GM15510 (cell line): ENCODE data around the gene C19orf81.

Experiments
- POLR2A ChIP-seq: IDR thresholded peaks from 3 replicates; pipeline ENCODE4 v1.6.1; 2011; ENCODE audit warnings: borderline replicate concordance; ENCODE audit not compliant: insufficient read length; ENCODE audit errors: extremely low read depth

Gene C19orf81

DNA sequence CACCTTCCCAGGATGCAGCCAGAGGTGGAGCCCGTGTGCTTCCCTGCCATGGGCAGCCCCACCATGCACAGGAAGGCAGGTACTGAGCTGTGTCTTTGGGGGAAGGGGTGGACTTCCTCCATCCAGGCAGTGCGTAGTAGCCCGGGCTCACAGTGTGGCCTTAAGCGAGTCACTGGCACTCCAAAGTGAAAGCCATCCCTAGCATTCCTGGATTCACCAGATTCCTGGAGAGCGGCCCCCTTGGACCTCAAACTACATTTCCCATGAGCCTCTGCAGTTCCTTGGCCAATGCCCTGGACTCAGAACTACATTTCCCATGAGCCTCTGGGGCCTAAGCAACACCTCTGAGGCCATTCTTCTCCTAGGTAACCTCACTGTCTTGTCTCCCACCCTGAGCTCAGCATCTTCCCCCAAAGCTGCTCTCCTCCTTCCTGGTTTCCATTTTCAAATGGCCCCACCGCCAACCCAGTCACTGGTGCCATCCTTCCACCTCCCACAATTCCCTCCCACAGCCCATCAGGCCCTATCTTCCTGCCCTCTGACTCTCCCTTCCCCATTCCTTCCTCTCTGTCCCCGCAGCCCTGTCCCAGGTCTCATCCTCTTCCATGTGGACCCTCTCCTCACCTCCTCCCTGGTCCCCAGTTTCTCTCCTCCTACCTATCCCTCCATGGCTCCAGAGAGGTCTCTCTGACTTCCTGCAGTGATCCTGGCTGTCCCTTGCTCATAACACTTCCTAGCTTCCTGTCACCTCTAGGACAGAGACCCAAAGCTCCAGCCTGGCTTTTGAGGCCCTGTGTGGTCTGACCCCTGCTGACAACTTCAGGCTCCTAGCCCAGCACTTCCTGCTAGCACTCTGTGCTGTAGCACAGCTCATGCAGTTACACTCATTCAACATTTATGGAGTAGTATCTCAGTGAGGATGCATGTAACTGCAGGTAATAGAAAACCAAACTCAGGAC lies at the start of gene C19orf81:
C19orf81 (plus strand) TSS at position 13 of the 959 bp plus-strand sequence; CDS start at position 13, 0 bp downstream.
- TF ChIP-seq POLR2A = no peak

DNA sequence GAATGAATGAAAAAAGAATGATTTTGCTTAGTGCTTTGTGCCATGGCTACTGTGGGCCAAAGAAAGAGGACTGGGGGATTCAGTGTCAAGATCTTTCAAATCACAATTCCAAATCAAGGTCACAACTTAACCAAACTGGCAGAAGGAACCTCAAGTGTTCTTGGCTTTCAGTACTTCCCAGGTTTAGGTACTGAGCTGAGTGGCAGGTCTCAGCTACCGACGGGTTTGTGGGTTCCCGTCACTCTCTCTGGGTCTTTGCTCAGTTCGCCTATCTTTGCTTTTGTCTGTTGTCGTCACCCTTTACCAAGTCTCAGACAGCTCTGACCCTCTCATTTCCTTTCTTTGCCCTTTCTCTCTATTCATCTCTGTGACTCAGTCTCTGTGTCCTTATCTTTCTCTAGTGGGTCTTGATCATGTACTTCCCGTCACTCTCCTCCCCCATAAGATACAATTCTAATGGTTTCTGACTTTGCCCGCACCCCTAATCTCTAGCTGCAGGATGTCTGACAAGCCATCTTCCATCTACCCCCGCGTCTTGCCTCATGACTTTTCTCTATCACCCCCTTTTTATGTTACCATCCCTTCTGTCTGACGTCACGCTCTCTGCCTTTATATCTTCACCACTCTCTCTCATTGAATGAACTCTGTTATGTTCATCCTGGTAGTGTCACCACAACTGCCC lies 47.7 kb upstream of the C19orf81 start:
- no peak for TF ChIP-seq POLR2A

DNA sequence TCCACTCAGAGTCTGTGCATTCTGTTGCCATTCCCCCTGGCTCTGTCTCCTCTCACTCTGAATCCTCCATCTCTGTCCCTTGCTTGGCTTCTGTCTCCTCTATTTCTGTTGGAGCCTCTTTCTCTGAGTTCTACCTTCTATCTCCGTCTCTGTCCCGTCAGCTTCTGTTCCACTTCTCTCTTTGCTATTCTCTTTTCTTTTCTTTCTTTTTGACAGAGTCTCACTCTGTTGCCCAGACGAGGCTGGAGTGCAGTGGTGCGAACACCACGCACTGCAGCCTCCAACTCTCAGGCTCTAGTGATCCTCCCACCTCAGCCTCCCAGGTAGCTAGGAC lies 47.2 kb upstream of the C19orf81 start:
- no peak for TF ChIP-seq POLR2A

DNA sequence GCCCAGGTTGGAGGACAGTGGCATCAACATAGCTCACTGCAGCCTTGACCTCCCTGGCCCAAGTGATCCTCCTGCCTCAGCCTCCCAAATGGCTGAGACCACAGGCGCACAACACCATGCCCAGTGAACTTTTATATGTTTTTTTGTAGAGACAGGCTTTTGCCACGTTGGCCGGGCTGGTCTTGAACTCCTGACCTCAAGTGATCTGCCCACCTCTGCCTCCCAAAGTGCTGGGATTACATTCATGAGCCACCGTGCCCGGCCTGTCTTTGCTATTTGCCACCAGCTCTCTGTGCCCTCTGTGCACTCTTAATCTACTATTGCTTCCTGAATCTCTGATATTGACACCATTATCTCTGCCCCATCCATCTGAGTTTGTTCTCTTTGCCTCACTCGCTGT lies 46.7 kb upstream of the C19orf81 start:
- TF ChIP-seq POLR2A = no peak

DNA sequence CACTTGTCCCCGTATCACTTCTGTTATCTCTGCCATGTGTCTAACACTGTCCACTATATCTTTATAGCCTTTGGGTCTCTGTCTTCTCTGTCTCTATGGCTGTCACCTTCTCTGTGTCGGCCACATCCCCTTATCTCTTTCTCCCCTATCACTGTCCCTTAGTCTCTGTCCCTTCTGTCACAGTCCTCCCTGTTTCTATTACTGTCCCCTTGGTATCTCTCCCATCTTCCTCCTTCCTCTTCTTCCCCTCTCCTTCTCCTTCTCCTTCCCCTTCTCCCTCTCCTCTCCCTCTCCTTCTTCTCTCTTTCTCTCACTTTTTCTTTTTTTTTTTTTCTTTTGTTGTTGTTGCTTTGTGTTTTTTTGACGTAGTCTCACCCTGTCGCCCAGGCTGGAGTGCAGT lies 46.3 kb upstream of the C19orf81 start:
- TF ChIP-seq POLR2A = no peak

DNA sequence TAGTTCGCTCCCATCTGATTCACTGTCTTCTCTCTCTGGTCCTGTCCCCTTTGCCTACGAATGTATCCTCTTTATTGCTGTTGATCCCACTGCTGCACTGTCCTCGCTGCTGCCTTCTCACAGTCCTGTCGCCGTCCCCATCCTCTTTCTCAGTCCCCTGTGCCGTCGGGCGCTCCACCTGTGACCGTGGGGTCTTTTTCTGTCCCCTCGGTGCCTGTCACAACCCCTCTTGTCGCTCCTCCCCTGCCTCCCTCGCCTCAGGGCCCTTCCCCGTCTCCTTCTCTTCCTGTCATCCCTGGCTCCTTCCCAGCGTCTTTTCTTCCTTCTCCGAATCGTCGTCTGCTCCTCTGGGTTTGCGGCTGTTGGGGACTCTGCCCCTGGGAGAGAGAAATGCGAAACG lies 41.9 kb upstream of the C19orf81 start:
- no peak for TF ChIP-seq POLR2A

DNA sequence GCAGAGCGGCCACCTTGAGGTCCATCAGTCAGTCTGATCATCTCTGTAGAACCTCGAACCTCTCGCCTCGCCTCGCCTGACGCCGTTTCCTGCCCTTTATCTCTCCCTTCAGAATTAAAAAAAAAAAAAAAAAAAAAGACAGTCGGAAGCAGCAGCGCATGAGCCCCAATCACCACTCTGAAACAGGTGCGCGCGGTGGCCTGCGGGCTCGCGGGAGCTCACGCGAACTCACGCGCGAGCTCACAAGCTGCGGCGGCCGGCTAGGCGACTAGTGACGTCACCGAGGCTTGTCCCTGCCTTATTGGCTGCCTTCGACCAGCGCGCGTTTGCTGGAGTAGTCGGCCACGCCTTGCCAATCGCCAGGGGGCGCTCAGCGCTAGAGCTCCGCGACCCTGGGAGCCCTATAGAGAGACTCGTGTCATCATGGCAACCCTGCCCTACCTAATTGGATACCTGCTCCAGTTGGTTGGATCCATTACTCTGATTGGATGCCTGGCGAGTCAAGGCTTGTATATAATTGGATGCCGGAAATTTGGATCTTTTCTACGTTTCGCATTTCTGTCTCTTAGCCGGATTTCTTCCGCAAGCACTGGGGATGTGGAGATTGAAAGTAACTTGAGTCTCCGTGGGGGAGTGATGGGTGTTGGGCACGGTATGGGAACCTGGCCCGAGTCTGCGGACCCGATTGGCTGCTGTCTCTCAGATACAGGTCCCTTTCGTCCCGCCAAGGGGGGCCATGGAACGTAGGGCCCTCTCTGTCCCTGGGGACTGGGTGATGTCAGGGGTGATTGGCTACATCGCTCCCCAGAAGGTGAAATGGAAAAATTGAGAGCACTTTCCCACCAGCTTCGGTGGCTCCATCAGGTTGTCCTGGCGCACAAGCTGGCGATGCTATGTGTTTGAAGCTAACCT lies 41.1 kb upstream of the C19orf81 start:
- TF ChIP-seq POLR2A = no peak

DNA sequence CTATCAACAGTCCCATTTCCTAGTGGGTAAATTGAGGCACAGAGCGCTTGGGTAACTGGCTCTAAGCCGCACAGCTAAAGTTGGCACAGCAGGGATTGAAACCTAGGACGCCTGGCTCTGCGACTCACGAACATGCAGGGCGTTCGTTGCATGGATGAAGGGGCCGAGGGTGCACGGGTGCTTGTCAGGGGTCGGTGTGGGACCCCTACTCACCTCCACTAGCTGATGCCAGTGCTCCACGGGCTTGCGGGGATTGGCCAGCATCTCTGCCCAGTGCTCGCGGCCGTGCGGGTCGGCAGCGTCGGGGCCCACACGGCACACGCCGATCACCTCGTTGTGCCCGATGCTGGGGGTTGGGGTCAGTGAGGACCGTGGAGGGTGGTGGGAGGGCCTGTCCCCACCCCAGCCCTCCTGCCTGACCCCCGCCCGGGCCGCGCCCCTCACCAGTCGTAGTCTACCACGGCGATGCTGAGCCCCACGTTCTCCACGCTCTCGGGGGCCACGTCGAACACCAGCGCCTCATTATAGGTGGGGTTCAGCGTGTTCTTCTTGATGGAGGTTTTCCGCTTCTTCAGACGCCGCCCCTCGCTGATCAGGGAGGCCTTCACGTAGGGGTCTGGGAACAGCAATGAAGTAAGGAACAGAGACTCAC lies 24.2 kb upstream of the C19orf81 start:
- no peak for TF ChIP-seq POLR2A

DNA sequence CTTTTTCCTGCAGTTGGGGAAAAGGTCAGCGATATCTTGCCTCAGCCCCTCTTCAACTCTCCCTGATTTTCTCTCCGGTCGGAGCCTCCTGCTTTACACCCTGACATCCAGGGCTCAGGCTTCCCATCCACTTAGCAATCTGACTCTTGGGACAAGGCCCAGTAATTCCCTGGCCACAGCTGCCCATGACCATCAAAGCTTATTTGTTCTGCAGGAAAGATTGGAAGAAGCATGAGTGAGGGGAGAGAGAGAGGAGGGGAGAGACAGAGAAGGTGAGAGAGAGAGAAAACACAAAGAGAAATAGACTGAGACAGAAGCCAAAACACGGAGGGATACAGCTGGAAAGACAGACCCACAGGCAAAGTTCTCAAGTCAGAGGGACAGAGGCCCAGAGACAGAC lies 23.2 kb upstream of the C19orf81 start:
- no peak for TF ChIP-seq POLR2A

DNA sequence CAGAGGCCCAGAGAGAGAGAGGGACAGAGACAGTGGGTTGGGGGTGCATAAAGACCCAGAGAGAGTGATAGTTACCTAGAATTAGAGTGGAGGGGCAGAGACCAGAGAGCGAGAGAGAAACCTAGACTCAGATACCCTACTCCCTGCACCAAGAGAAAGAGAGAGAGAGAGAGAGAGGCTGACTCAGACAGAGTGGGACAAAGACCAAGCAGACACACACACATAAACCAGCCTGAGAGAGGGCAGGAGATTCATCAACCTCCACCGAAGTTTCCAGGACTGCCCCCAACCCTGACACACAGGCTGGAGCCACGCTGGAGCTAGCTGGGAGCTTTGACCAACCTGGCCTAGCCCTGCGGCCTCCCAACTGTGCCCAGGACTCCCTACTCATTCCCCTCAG lies 22.4 kb upstream of the C19orf81 start:
- no peak for TF ChIP-seq POLR2A

DNA sequence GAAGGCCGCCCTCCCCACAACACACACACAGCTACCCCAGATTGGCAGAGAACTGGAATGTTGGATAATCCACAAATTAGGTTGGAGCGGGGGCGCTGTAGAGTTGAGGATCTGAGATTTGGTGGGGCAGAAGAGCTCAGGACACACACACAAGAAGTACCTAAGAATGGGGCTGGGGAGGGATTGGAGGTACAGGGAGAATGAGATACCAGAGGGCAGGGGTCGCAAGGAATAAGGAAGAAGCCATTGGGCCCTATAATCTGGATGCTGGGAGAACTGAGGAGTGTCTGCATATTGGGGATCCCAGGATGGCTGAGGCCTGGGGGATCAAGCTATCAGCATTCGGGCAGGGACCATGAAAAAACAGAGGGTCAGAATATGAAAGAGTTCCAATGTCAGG lies 21.1 kb upstream of the C19orf81 start:
- TF ChIP-seq POLR2A = no peak

DNA sequence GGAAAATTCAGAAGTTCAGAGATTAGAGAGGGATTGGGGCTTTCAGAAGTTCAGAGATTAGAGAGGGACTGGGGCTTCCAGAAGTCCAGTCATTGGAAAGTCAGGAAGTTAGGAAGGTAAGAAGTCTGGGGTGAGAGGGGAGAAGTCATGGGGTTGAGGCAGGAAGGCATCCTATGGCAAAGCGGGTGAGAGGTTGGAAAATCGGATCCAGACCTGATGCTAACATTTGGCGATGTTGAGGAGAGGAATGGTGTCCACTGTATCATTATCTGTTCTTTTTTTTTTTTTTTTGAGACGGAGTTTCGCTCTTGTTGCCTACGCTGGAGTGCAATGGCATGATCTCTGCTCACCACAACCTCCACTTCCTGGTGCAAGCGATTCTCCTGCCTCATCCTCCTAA lies 20.7 kb upstream of the C19orf81 start:
- TF ChIP-seq POLR2A = no peak

DNA sequence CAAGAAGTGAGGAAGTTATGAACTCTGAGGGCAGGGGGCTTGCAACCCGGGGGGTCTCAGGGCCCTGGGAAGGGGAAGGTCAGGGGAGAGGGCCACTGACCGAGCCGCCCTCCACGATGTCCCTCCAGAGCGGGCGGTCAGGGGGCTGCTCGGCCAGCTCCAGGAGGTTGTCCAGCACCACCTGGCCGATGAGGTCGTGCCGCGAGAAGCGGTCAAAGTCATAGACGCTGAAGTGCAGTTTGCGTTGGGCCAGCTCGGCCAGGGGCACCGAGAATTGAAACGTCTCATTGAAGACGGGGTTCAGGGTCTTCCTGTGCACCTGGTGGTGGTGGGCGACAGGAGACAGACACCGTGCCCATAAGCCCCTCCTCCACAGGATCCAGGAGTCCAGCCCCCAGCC lies 20.1 kb upstream of the C19orf81 start:
- TF ChIP-seq POLR2A = no peak

DNA sequence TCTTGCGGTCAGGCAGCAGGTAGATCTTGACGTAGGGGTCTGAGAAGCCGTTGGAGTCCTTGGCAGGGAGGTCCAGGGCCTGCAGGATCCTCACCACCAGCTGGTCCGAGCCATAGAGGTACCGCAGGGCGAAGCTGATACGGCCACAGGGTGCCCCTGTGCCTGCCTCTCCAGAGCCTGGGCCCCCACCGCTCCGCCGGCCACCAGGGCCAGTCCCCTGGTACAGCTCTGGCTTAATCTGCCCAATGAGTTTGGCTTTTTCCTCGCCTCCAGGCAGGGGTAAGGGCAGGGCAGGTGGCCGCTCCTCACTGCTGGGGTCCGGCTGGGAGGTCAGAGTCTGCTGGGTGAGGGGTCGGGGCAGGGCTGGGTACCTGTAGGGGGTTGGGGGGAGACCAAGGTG lies 19.4 kb upstream of the C19orf81 start:
- TF ChIP-seq POLR2A = no peak
